GM23338 (cell line): Measurements from ENCODE around the gene EML3. TPM values are rescaled to one million over a fixed set of nuclear protein-coding genes. Genes with fewer than 3 reads are reported as not detected.
A peak's percentile ranks its signal among the peaks of the same experiment; 100 is the strongest.

Source experiments
- ATAC-seq: fragments of 200-7000 bp; cut with Tn5 transposase; 3 replicates; pipeline ENCODE4 v1.9.1; 2020
- DNase-seq: peaks from one replicate; pipeline ENCODE4 v3.0.0-alpha.2; 2015; ENCODE audit warnings: low spot score
- H2AFZ ChIP-seq: fragments of 200-600 bp; sonication (generic); 2 replicates; pipeline ENCODE4 v1.8.0; 2016; ENCODE audit warnings: antibody characterized with exemption, mild to moderate bottlenecking, moderate library complexity
- H3F3A ChIP-seq: fragments of 200-600 bp; sonication (generic); replicated peaks from 2 replicates; pipeline ENCODE4 v1.8.0; 2017; ENCODE audit warnings: antibody characterized with exemption, mixed run types, low read depth
- H3K27ac ChIP-seq: fragments of 200-600 bp; sonication (generic); 2 replicates; pipeline ENCODE4 v1.6.1; 2016; ENCODE audit warnings: low read depth
- H3K27me3 ChIP-seq: fragments of 200-600 bp; sonication (generic); 2 replicates; pipeline ENCODE4 v1.8.0; 2016; ENCODE audit warnings: mild to moderate bottlenecking, mixed run types, moderate library complexity; ENCODE audit not compliant: insufficient read depth
- H3K36me3 ChIP-seq: fragments of 200-600 bp; sonication (generic); 2 replicates; pipeline ENCODE4 v1.8.0; 2016; ENCODE audit warnings: mild to moderate bottlenecking; ENCODE audit not compliant: insufficient read depth
- H3K4me1 ChIP-seq: fragments of 200-600 bp; sonication (generic); 2 replicates; pipeline ENCODE4 v1.8.0; 2016; ENCODE audit warnings: mild to moderate bottlenecking, moderate library complexity; ENCODE audit not compliant: insufficient read depth
- H3K4me2 ChIP-seq: fragments of 200-600 bp; sonication (generic); 2 replicates; pipeline ENCODE4 v1.7.1; 2017; ENCODE audit warnings: mixed run types
- H3K4me3 ChIP-seq: fragments of 200-600 bp; sonication (generic); 2 replicates; pipeline ENCODE4 v1.6.1; 2016; ENCODE audit warnings: mixed run types
- H3K79me2 ChIP-seq: fragments of 200-600 bp; sonication (generic); replicated peaks from 2 replicates; pipeline ENCODE4 v1.8.0; 2017; ENCODE audit warnings: mild to moderate bottlenecking; ENCODE audit not compliant: insufficient read depth
- H3K9me2 ChIP-seq: fragments of 200-600 bp; sonication (generic); 2 replicates; pipeline ENCODE4 v1.8.0; 2017; ENCODE audit not compliant: insufficient read depth
- H4K20me1 ChIP-seq: fragments of 200-600 bp; sonication (generic); replicated peaks from 2 replicates; pipeline ENCODE4 v1.8.0; 2017; ENCODE audit warnings: mild to moderate bottlenecking; ENCODE audit not compliant: insufficient read depth
- H3K27ac Mint-ChIP-seq: 2 replicates; pipeline ENCODE4 v1.8.0; 2020; ENCODE audit warnings: inconsistent platforms, mild to moderate bottlenecking, moderate library complexity, mixed read lengths
- H3K27me3 Mint-ChIP-seq: 3 replicates; pipeline ENCODE4 v1.8.0; 2022; ENCODE audit warnings: low read depth, mild to moderate bottlenecking, moderate library complexity, mixed read lengths, inconsistent platforms; ENCODE audit not compliant: insufficient read depth, poor library complexity
- H3K36me3 Mint-ChIP-seq: 3 replicates; pipeline ENCODE4 v1.8.0; 2021; ENCODE audit warnings: low read depth, mild to moderate bottlenecking, inconsistent platforms, moderate library complexity, mixed read lengths
- H3K4me1 Mint-ChIP-seq: 3 replicates; pipeline ENCODE4 v1.8.0; 2020; ENCODE audit warnings: mild to moderate bottlenecking, inconsistent platforms, mixed read lengths
- H3K4me3 Mint-ChIP-seq: 3 replicates; pipeline ENCODE4 v1.8.0; 2021; ENCODE audit warnings: moderate library complexity, mild to moderate bottlenecking, inconsistent platforms, mixed read lengths
- H3K9me3 Mint-ChIP-seq: 3 replicates; pipeline ENCODE4 v1.8.0; 2020; ENCODE audit warnings: moderate library complexity, mild to moderate bottlenecking, inconsistent platforms, mixed read lengths
- CREB1 ChIP-seq: fragments of 250-450 bp; sonication (Bioruptor Pico); IDR thresholded peaks from 2 replicates; pipeline ENCODE4 v1.5.0; 2020; ENCODE audit warnings: low read depth, mild to moderate bottlenecking, moderate library complexity
- ETS1 ChIP-seq: IDR thresholded peaks from 2 replicates; pipeline ENCODE4 v1.6.1; 2016; ENCODE audit warnings: antibody characterized with exemption
- JUNB ChIP-seq: IDR thresholded peaks from one replicate; pipeline ENCODE4 v1.6.1; 2016; ENCODE audit warnings: antibody characterized with exemption; ENCODE audit not compliant: unreplicated experiment
- NANOG ChIP-seq: IDR thresholded peaks from 2 replicates; pipeline ENCODE4 v1.6.1; 2016; ENCODE audit warnings: antibody characterized with exemption, borderline replicate concordance
- ZNF114 ChIP-seq: fragments of 250-450 bp; sonication (Bioruptor Pico); IDR thresholded peaks from 2 replicates; pipeline ENCODE4 v1.5.0; 2020; ENCODE audit warnings: mild to moderate bottlenecking, moderate library complexity
- ZNF331 ChIP-seq: fragments of 250-450 bp; sonication (Bioruptor Pico); IDR thresholded peaks from 2 replicates; pipeline ENCODE4 v1.5.0; 2020; ENCODE audit warnings: low read depth, mild to moderate bottlenecking, moderate library complexity
- ZNF462 ChIP-seq: fragments of 250-450 bp; sonication (Bioruptor Pico); IDR thresholded peaks from 2 replicates; pipeline ENCODE4 v1.5.0; 2020; ENCODE audit warnings: mild to moderate bottlenecking, moderate library complexity
- polyA plus RNA-seq: library from polyadenylated mRNA; unstranded; fragments of >200 nt; fragmentation: Nextera tagmentation; extraction: Ambion mirVana; gene quantifications from 2 replicates; pipeline ENCODE4 v1.2.1, GENCODE V29; 2016
- total RNA-seq: library from RNA; depleted of rRNA; stranded (reverse); fragments of >200 nt; shearing (Covaris generic); gene quantifications from 2 replicates; pipeline ENCODE4 v1.2.3, GENCODE V29; 2014
- TF ChIP-seq, protein P1 (sequence below), 2 experiments: fragments of 200-600 bp in 1 of 2; sonication (generic) in 1 of 2; conservative IDR thresholded peaks; 2 replicates each; pipeline versions ENCODE4 v1.5.1 to v1.6.1; 2016 to 2017; ENCODE audit warnings: antibody characterized with exemption in 2 of 2, low read depth in 2 of 2, mild to moderate bottlenecking in 2 of 2, moderate library complexity in 1 of 2
- TF ChIP-seq, protein P2 (sequence below): IDR thresholded peaks from one replicate; pipeline ENCODE4 v1.6.1; 2018; ENCODE audit warnings: antibody characterized with exemption; ENCODE audit not compliant: unreplicated experiment

Gene EML3
- total and polyA plus RNA-seq, 2 experiments from 2014 or later: 15.4 to 17.1 TPM

- TF ChIP-seq ZNF462 (CRISPR knock-in tag): no peak
Observed at GRCh38 chr11:62599901-62600300, 12.7 kb downstream of the EML3 start (continued).

GRCh38 chr11:62599069-62599696 lies 13.4 kb downstream of the EML3 start:
- H3K27ac Mint-ChIP-seq: peak overlapping the region; percentile 71
- H3K79me2 ChIP-seq: peaks cover 23% of the 10 kb centered on the region
- peaks cover 43% of the 10 kb centered on the region for H3F3A ChIP-seq
- no peak overlapping the region for H2AFZ ChIP-seq
- ATAC-seq (peak; percentile 52), DNase-seq (peak; percentile 98)
- peak overlapping the region; percentile 91 for H3K4me3 Mint-ChIP-seq
- peaks cover 71% of the 10 kb centered on the region for H3K36me3 Mint-ChIP-seq
- H3K4me1 Mint-ChIP-seq: peaks cover 37% of the 10 kb centered on the region
- H3K27ac ChIP-seq: no peak overlapping the region
- no peaks in the 10 kb centered on the region; the same call in 2 of the 3 replicates for H3K9me3 Mint-ChIP-seq
- TF ChIP-seq ZNF331 (CRISPR knock-in tag) (no peak), NANOG (no peak), ZNF114 (CRISPR knock-in tag) (no peak), CREB1 (CRISPR knock-in tag) (peak; percentile 29; the same call in 1 of the 2 replicates), ETS1 (no peak), JUNB (no peak)
- TF ChIP-seq, protein P1, sequence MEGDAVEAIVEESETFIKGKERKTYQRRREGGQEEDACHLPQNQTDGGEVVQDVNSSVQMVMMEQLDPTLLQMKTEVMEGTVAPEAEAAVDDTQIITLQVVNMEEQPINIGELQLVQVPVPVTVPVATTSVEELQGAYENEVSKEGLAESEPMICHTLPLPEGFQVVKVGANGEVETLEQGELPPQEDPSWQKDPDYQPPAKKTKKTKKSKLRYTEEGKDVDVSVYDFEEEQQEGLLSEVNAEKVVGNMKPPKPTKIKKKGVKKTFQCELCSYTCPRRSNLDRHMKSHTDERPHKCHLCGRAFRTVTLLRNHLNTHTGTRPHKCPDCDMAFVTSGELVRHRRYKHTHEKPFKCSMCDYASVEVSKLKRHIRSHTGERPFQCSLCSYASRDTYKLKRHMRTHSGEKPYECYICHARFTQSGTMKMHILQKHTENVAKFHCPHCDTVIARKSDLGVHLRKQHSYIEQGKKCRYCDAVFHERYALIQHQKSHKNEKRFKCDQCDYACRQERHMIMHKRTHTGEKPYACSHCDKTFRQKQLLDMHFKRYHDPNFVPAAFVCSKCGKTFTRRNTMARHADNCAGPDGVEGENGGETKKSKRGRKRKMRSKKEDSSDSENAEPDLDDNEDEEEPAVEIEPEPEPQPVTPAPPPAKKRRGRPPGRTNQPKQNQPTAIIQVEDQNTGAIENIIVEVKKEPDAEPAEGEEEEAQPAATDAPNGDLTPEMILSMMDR (conservative IDR thresholded peaks at IDR 0.05; ENCODE audit: low read depth in 2 of 2): no peak
- TF ChIP-seq, protein P2, sequence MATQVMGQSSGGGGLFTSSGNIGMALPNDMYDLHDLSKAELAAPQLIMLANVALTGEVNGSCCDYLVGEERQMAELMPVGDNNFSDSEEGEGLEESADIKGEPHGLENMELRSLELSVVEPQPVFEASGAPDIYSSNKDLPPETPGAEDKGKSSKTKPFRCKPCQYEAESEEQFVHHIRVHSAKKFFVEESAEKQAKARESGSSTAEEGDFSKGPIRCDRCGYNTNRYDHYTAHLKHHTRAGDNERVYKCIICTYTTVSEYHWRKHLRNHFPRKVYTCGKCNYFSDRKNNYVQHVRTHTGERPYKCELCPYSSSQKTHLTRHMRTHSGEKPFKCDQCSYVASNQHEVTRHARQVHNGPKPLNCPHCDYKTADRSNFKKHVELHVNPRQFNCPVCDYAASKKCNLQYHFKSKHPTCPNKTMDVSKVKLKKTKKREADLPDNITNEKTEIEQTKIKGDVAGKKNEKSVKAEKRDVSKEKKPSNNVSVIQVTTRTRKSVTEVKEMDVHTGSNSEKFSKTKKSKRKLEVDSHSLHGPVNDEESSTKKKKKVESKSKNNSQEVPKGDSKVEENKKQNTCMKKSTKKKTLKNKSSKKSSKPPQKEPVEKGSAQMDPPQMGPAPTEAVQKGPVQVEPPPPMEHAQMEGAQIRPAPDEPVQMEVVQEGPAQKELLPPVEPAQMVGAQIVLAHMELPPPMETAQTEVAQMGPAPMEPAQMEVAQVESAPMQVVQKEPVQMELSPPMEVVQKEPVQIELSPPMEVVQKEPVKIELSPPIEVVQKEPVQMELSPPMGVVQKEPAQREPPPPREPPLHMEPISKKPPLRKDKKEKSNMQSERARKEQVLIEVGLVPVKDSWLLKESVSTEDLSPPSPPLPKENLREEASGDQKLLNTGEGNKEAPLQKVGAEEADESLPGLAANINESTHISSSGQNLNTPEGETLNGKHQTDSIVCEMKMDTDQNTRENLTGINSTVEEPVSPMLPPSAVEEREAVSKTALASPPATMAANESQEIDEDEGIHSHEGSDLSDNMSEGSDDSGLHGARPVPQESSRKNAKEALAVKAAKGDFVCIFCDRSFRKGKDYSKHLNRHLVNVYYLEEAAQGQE: no peak
- peaks cover 35% of the 10 kb centered on the region for H3K27me3 Mint-ChIP-seq
- peaks cover 31% of the 10 kb centered on the region for H3K36me3 ChIP-seq
- H3K9me2 ChIP-seq: no peaks in the 10 kb centered on the region
- peak overlapping the region; percentile 88 for H3K4me2 ChIP-seq
- 0 out of 2 replicates have a peak overlapping the region, but pooled peaks have one; percentile 96 for H3K4me3 ChIP-seq
- peaks cover 28% of the 10 kb centered on the region for H4K20me1 ChIP-seq
- H3K4me1 ChIP-seq: peaks cover 15% of the 10 kb centered on the region; the same call in 1 of the 2 replicates
- H3K27me3 ChIP-seq: peaks cover 34% of the 10 kb centered on the region
